GM12878 (cell line): ENCODE results near the gene RAB8A. TPM values are rescaled to one million over a fixed set of nuclear protein-coding genes. Genes with fewer than 3 reads are reported as not detected.

ENCODE experiments used
- ATAC-seq: fragments of 200-7000 bp; cut with Tn5 transposase; 3 replicates; pipeline ENCODE4 v1.9.1; 2020; ENCODE audit warnings: mild to moderate bottlenecking, moderate library complexity
- BruUV-seq: library from RNA; stranded (reverse); fragments of 400-500 nt; replicated peaks from 2 replicates; lab custom pipeline; 2021; lab: Mats Ljungman, UMichigan
- CTCF ChIA-PET: fragments of 300-600 bp; sonication (Branson Sonifier 250); formaldehyde crosslinking; extraction: SDS; loops from one replicate; lab custom pipeline; 2021; ENCODE audit warnings: inconsistent platforms; lab: Yijun Ruan, JAX
- POLR2A ChIA-PET: fragments of 350-600 bp; formaldehyde crosslinking; extraction: SDS; loops from one replicate; lab custom pipeline; 2021; ENCODE audit warnings: inconsistent platforms; lab: Charles Lee
- RAD21 ChIA-PET: fragments of 300-600 bp; sonication (Branson Sonifier 250); formaldehyde crosslinking; loops from one replicate; lab custom pipeline; 2023; ENCODE audit warnings: antibody characterized with exemption; ENCODE audit not compliant: unreplicated experiment; lab: Charles Lee
- SMC1A ChIA-PET: fragments of 300-600 bp; sonication (Branson Sonifier 250); formaldehyde crosslinking; loops from one replicate; lab custom pipeline; 2023; ENCODE audit not compliant: unreplicated experiment, uncharacterized antibody; lab: Charles Lee
- DNase-seq: peaks from one replicate; pipeline ENCODE4 v3.0.0-alpha.2; 2011; ENCODE audit warnings: low read depth, low spot score
- FAIRE-seq: peaks from 3 replicates; lab custom pipeline; 2011; peaks lifted over from hg19 to GRCh38; lab: Jason Lieb, UNC
- H2AFZ ChIP-seq: 2 replicates; pipeline ENCODE4 v1.6.0; 2011; ENCODE audit warnings: low read depth, low read length, control low read depth; ENCODE audit not compliant: control insufficient read depth
- H3K27ac ChIP-seq: 2 replicates; pipeline ENCODE4 v1.5.1; 2011; ENCODE audit warnings: control low read depth; ENCODE audit not compliant: control insufficient read depth, insufficient read depth
- H3K27me3 ChIP-seq, 2 experiments: replicated peaks in 1 of 2; 2 replicates each; pipeline versions ENCODE4 v1.6.0 to v1.6.1; 2011; ENCODE audit warnings: low read length in 1 of 2; ENCODE audit not compliant: control insufficient read depth in 2 of 2, insufficient read depth in 2 of 2
- H3K36me3 ChIP-seq, 2 experiments: 2 replicates each; pipeline ENCODE4 v1.5.1; 2011; ENCODE audit warnings: low read length in 1 of 2; ENCODE audit not compliant: control insufficient read depth in 2 of 2, insufficient read depth in 2 of 2
- H3K4me1 ChIP-seq: 2 replicates; pipeline ENCODE4 v1.6.1; 2011; ENCODE audit warnings: mild to moderate bottlenecking, low read length, moderate library complexity, mixed read lengths; ENCODE audit not compliant: control insufficient read depth, insufficient read depth
- H3K4me2 ChIP-seq: 2 replicates; pipeline ENCODE4 v1.6.0; 2011; ENCODE audit warnings: control low read depth; ENCODE audit not compliant: control insufficient read depth, insufficient read depth
- H3K4me3 ChIP-seq: fragments of 200-600 bp; sonication (generic); 2 replicates; pipeline ENCODE4 v1.5.1; 2016
- H3K79me2 ChIP-seq: 2 replicates; pipeline ENCODE4 v1.6.0; 2011; ENCODE audit warnings: low read length; ENCODE audit not compliant: control insufficient read depth, insufficient read depth
- H3K9ac ChIP-seq: 2 replicates; pipeline ENCODE4 v1.8.0; 2011; ENCODE audit warnings: low read length, control low read depth, mixed read lengths; ENCODE audit not compliant: control insufficient read depth, insufficient read depth
- H3K9me3 ChIP-seq: replicated peaks from 3 replicates; pipeline ENCODE4 v1.5.1; 2011; ENCODE audit warnings: mild to moderate bottlenecking, low read length; ENCODE audit not compliant: control insufficient read depth, insufficient read depth
- H4K20me1 ChIP-seq: 2 replicates; pipeline ENCODE4 v1.6.0; 2011; ENCODE audit not compliant: control insufficient read depth, insufficient read depth
- BCL11A ChIP-seq: IDR thresholded peaks from 2 replicates; pipeline ENCODE4 v1.6.1; 2011; ENCODE audit warnings: low read depth, low read length
- BCL3 ChIP-seq: IDR thresholded peaks from 2 replicates; pipeline ENCODE4 v1.6.1; 2011; ENCODE audit warnings: borderline replicate concordance, low read depth, mild to moderate bottlenecking, moderate library complexity, low read length; ENCODE audit not compliant: insufficient read depth, poor library complexity, severe bottlenecking
- ESRRA ChIP-seq: IDR thresholded peaks from 2 replicates; pipeline ENCODE4 v1.6.1; 2012; ENCODE audit warnings: mild to moderate bottlenecking, low read length, improper control_type of control experiment
- HDAC6 ChIP-seq: fragments of 200-600 bp; sonication (generic); IDR thresholded peaks from one replicate; pipeline ENCODE4 v1.8.0; 2017; ENCODE audit warnings: antibody characterized with exemption; ENCODE audit not compliant: unreplicated experiment
- MYC ChIP-seq: IDR thresholded peaks from 2 replicates; pipeline ENCODE4 v1.6.1; 2011; ENCODE audit warnings: mild to moderate bottlenecking, low read length, moderate library complexity, inconsistent platforms; ENCODE audit not compliant: insufficient read depth, insufficient replicate concordance, insufficient read length, severe bottlenecking
- POLR2A ChIP-seq: IDR thresholded peaks from 2 replicates; pipeline ENCODE4 v1.6.1; 2011; ENCODE audit warnings: low read depth, mild to moderate bottlenecking, low read length
- POLR2AphosphoS5 ChIP-seq: IDR thresholded peaks from 2 replicates; pipeline ENCODE4 v1.6.1; 2011; ENCODE audit warnings: mild to moderate bottlenecking, low read length, inconsistent platforms
- SMAD5 ChIP-seq: IDR thresholded peaks from 2 replicates; pipeline ENCODE4 v1.6.1; 2016; ENCODE audit warnings: antibody characterized with exemption, low read depth
- YBX1 ChIP-seq: fragments of 450-650 bp; IDR thresholded peaks from 2 replicates; pipeline ENCODE4 v1.6.1; 2016; ENCODE audit warnings: antibody characterized with exemption
- ZNF687 ChIP-seq: fragments of 450-650 bp; IDR thresholded peaks from 2 replicates; pipeline ENCODE4 v1.6.1; 2017; ENCODE audit warnings: mild to moderate bottlenecking, moderate library complexity
- WGBS: methylation state at CpG from one replicate; pipeline ENCODE4 v1.1.6; 2016; ENCODE audit warnings: low lambda C conversion rate; ENCODE audit not compliant: insufficient replicate concordance, insufficient coverage; ENCODE audit errors: missing lambda C conversion rate; 5-methylcytosine and 5-hydroxymethylcytosine counted together
- in situ Hi-C: fragments of 300-500 bp; cut with MboI; formaldehyde crosslinking; loops from 9 replicates; pipeline ENCODE4 v1.14.3; 2018; ENCODE audit warnings: mixed read lengths
- intact Hi-C: fragments of 100-400 bp; cut with micrococcal nuclease; formaldehyde crosslinking; loops from one replicate; pipeline ENCODE4 v1.14.2; 2022; ENCODE audit not compliant: unreplicated experiment
- polyA plus RNA-seq, 11 experiments: library from polyadenylated mRNA; depleted of rRNA in 4 of 11; unstranded in 6 of 11; stranded (reverse) in 5 of 11; fragments of >200 nt; fragmentation: Nextera tagmentation in 4 of 11; fragmentation: Illumina TruSeq in 1 of 11; extraction: Ambion mirVana in 4 of 11; extraction: Trizol in 1 of 11; gene quantifications; 1 replicate in 1 of 11; 2 replicates in 10 of 11; pipeline versions ENCODE4 v1.2.1 to v1.2.3, GENCODE V29; 2011 to 2016; ENCODE audit warnings: inconsistent platforms in 2 of 11, missing spikeins in 2 of 11, low read depth in 1 of 11
- total RNA-seq, 4 experiments: library from RNA; depleted of rRNA in 3 of 4; stranded (reverse); fragments of >200 nt in 3 of 4; fragmentation: Illumina TruSeq in 1 of 4; extraction: Trizol in 1 of 4; gene quantifications; 2 replicates each; pipeline versions ENCODE4 v1.2.1 to v1.2.3, GENCODE V29; 2013 to 2021
- TF ChIP-seq, protein P1 (sequence below): fragments of 450-650 bp; IDR thresholded peaks from 2 replicates; pipeline ENCODE4 v1.6.1; 2017; ENCODE audit warnings: mild to moderate bottlenecking, moderate library complexity

The RAB8A gene
- total and polyA plus RNA-seq, 10 of the 15 experiments (the other 5 are each of a cell fraction or from before 2014, with no cell fraction given), result 23.9 to 314 (median 185) TPM

- Histone ChIP-seq H3K9me3 (no peaks in the 10 kb centered on the region), H3K9ac (no peak overlapping the region), H3K4me3 (peak overlapping the region; percentile 2; the same call in 1 of the 2 replicates), H3K4me1 (peaks cover 62% of the 10 kb centered on the region), H3K79me2 (peaks cover 73% of the 10 kb centered on the region), H3K4me2 (peak overlapping the region; percentile 30), H3K27me3 (no peaks in the 10 kb centered on the region), H3K36me3 (peaks cover 47 to 60% of the 10 kb centered on the region in 2 experiments), H4K20me1 (peaks cover 5% of the 10 kb centered on the region), H3K27ac (peak overlapping the region; percentile 52), H2AFZ (no peak overlapping the region)
- intact Hi-C loops, result no loop called here
- POLR2A ChIA-PET, result interaction anchor here (0.6 to 1.9 kb wide), 6 partner anchors 12 to 1486 kb away, joined by 3 to 6 read pairs (median 4); partner anchors contain the start of gene HSH2D
- FAIRE-seq (no peak), DNase-seq (no peak), ATAC-seq (no peak)
- WGBS, result 68% methylated on average over 11 of the region's 11 CpGs
- TF ChIP-seq ZNF687 (no peak), POLR2A (peak; percentile 76), BCL3 (no peak), POLR2AphosphoS5 (peak; percentile 61; the same call in 1 of the 2 replicates), BCL11A (no peak), MYC (no peak), ESRRA (no peak), SMAD5 (peak; percentile 56; the same call in 1 of the 2 replicates), HDAC6 (peak; percentile 40), YBX1 (no peak)
- TF ChIP-seq, protein P1, sequence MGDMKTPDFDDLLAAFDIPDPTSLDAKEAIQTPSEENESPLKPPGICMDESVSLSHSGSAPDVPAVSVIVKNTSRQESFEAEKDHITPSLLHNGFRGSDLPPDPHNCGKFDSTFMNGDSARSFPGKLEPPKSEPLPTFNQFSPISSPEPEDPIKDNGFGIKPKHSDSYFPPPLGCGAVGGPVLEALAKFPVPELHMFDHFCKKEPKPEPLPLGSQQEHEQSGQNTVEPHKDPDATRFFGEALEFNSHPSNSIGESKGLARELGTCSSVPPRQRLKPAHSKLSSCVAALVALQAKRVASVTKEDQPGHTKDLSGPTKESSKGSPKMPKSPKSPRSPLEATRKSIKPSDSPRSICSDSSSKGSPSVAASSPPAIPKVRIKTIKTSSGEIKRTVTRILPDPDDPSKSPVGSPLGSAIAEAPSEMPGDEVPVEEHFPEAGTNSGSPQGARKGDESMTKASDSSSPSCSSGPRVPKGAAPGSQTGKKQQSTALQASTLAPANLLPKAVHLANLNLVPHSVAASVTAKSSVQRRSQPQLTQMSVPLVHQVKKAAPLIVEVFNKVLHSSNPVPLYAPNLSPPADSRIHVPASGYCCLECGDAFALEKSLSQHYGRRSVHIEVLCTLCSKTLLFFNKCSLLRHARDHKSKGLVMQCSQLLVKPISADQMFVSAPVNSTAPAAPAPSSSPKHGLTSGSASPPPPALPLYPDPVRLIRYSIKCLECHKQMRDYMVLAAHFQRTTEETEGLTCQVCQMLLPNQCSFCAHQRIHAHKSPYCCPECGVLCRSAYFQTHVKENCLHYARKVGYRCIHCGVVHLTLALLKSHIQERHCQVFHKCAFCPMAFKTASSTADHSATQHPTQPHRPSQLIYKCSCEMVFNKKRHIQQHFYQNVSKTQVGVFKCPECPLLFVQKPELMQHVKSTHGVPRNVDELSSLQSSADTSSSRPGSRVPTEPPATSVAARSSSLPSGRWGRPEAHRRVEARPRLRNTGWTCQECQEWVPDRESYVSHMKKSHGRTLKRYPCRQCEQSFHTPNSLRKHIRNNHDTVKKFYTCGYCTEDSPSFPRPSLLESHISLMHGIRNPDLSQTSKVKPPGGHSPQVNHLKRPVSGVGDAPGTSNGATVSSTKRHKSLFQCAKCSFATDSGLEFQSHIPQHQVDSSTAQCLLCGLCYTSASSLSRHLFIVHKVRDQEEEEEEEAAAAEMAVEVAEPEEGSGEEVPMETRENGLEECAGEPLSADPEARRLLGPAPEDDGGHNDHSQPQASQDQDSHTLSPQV, result no peak
- RAD21 ChIA-PET, result interaction anchor here (1.0 to 1.5 kb wide), 4 partner anchors 32 to 95 kb away, joined by 3 read pairs; partner anchors contain the start of gene HSH2D
- SMC1A ChIA-PET, result interaction anchor here (0.7 to 3.1 kb wide), 6 partner anchors 11 to 43 kb away, joined by 3 to 9 read pairs (median 5); partner anchors contain the start of gene RAB8A
- CTCF ChIA-PET, result interaction anchor here (0.8 to 3.3 kb wide), 7 partner anchors 11 to 98 kb away, joined by 3 to 24 read pairs (median 4); partner anchors contain the start of gene RAB8A
- BruUV-seq, result no TSS peak
- in situ Hi-C loops, result no loop called here
Observed at GRCh38 chr19:16084067-16084685, 27.5 kb upstream of the RAB8A start.
